NCI-H2081 (cell line): ENCODE results near the gene RDH5.

Source experiments
- DNase-seq, 2 experiments: peaks; one replicate each; lab custom pipeline; 2025; lab: John Stamatoyannopoulos, UW

The RDH5 gene

DNA sequence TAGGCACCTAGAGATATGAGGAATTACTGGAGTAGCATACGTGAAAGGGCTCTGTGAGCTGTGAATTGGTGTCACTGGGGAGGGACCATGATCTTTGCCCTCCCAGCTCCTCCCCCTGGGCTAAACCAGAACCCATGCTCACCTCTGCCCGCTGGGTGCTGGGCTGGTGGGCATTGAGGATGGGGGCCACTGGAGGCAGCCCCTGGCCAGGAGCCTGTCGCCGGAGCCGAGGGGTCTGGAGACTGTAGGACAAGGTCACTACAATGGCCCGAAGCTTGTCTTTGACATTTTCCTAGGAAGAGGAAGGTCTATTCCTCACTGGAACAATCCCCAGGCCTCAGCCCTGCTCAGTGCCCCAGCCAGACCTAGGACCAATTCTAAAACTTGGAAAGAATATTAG is 24.1 kb upstream of the RDH5 start:
- no peak for DNase-seq

- no peak for DNase-seq
Observed at GRCh38 chr12:55696796-55697462, 23.3 kb upstream of the RDH5 start.

GRCh38 chr12:55697686-55698085 is 22.5 kb upstream of the RDH5 start:
- DNase-seq = no peak

DNA sequence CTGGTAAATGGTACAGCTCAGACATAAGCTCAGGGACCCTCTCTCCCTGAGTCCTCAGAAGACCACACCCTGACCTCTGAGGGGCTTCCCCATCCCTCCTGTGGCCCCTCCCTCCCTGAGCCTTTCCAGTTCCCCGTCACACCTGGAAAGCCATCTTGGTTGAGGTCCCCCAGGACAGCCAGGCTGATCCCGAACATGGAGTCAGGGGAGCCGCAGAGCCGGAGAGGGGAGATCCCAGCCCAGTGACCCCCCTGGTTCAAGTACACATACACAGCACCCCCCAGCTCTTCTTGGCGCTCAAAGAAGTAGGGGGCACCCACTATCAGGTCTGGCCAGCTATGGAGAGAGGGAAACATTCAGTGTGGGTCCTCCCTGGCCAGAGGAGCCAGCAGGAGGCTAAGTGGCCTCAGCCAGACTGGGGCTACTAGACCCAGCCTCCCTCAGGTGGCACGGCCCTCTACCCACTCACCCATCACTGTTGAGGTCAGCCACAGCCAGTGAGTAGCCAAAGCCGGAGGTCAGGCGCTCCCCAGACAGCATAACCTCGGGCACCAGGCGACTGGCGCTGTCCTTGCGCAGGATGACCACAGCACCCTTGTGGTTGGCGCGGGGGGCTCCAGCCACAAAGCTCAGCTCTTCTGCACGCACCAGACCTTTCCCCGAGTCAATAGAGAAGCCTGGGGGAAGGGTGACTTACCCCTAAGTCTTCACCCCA is 21.8 kb upstream of the RDH5 start:
- no peak for DNase-seq

DNA sequence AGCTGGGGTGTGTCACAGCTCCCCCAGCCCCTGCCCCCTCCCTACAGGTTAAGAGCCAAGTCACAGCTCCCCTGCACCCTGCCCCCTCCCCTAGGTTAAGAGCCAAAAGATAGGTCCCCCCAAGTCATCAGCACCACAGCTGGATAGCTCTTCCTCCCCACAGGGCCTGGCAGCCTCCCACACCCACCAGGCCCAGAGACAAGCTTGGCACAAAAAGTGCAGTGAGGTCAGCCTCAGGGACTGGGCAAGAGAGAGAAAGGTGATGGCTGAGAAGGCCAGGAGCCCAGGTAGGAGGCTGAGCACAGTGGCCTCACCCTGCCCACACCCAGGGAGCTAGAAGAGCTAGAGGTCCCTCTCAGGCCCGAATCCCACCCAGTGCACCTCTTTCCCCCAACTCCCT is 21.2 kb upstream of the RDH5 start:
- DNase-seq = no peak

DNA sequence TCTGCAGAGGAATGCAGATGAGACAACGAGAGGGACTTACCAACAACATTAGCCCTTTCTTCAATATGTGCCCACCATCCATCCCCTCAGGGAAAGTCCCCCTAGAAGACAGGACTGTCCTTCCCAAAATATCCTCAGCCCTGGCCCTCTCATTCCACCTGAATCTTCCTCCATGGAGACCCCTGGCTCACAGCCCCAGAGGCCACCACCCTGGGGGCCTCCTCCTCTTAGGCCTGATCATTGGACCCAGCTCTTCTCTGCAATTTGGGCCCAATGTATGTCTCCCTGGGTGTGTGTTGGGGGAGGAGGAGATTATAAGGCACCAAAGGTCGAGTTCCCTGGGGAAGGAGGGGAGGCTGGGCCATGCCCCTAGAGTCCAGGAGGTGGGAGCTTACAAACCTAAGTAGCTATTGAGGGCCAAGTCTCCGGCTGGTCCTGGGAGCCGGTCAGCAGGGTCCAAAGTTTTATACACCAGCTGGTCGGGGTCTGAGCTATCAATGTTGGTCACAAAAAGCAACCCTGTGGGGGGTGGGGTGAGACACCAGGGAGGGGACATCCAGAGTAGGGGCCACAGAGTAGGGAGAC is 20.6 kb upstream of the RDH5 start:
- DNase-seq = no peak

DNA sequence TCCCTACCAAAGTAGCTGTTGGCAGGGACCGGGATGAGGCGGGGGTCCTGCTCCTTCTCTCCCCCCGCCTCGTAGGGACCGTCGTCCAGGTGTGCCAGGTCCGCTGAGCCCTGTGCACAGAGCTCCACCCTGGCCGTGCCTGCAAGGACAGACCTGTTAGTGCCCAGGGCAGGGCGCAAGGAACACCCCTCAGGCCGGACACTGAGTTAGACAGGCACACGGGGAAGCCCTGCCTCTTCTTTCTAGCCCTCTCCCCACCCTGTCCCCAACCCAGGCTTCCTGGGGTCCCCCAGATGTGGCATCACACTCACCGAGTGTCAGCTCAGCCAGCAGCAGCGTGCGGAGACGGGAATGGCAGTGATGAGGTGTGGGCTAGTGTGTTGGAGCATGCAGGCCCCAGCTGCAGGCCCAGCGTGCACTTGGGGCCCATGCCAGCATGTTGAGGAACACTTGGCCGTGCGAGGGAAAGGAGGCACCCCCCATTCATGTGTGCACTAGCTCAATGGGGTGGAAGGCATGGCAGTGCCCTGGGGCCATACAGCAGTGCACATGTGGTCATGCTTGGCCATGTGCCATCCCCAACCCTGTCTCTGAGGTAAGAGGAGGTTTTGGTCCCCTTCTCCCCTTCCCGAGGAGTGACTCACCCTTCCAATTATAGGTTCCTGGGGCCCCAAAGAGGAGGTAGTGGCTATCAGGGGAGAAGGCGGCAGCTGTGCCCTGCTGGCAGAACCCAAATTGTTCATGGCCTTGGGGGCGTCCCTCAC is 19.8 kb upstream of the RDH5 start:
- DNase-seq = peak in 1 of 2 experiments; percentile 3

GRCh38 chr12:55702861-55703260 is 17.3 kb upstream of the RDH5 start:
- no peak for DNase-seq

DNA sequence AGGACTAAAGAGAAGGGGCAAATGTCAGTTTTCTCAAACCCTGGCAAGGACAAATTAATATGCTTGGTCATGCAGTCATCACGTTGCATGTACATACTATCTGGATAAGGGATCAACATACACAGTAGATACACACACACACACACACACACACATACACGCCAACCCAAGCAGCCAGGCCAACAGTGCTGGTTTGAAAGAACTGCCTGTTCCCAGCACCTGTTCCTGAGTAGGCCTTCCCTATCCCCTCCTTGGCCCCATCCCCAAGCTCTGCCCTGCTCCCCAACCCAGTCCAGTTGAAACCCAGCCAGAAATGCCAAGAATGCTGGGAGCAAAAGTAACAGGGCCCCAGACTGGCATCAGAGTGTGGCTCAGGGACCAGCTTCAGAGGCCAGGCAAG is 16.9 kb upstream of the RDH5 start:
- no peak for DNase-seq

- no peak for DNase-seq
Observed at GRCh38 chr12:55703901-55704761, 16.1 kb upstream of the RDH5 start.

DNA sequence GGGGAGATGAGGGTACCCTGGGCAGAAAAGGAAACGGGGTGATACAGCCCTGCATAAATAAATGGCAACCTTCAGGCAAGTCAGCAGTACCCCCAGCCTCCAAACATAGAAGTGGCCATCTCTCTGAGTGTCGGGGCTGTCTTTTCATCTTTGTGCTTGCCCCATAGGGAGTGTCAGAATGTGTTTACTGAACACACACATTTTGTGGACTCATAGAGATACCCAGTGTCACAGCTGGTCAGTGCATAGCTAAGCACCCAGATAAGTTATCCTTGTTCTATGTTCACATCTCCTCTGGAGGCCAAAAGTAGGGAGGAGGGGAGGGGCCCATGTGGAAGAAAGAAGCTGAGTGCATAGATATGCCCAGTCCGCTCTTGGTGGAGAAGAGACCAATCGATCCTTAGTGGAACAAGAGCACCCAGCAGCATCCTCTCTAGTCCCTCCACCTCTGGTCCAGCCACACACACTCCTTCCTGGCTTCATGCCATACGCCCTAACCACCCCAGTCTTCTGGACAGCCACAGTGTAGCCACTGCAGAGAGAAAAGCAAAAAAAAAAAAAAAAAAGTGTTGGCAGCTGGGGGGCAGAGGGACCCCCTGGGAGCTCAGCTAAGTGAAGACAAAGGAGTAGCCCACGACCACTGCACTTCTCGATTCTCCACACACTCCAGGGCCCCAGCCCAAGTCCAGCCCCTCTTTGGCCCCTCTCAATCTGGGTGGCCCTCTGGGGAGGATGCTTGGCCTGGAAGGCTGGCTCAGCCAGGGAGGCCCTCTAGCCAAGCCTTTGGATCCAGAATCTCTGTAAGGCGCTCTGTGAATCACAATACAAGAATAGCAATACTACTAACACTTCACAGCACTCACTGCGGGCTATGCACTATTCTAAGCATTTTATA is 15.1 kb upstream of the RDH5 start:
- no peak for DNase-seq

- no peak for DNase-seq
Observed at GRCh38 chr12:55705782-55706402, 14.3 kb upstream of the RDH5 start.

GRCh38 chr12:55706568-55707218 is 13.5 kb upstream of the RDH5 start:
- no peak for DNase-seq

DNA sequence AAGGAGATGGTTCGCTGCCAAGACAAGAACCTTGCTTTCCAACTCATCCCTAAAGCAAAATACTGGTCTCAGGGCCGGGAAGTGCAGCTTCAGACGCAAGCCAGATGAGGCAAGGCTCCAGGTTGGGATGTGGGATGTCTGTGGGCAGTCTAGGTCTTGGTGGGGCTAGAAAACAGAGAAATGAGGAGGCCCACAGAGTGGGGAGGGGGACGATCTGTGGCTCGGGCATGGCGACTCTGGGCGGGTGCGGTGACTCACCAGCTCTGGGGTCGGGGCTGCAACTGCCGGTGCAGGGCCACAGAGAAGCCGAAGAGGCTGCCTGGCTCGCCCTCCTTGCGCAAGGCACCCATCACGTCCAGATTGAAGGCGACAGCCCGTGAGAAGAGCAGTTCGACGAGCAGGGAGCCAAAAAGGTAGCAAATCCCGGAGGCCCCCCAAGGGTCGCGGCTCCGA is 12.9 kb upstream of the RDH5 start:
- no peak for DNase-seq

DNA sequence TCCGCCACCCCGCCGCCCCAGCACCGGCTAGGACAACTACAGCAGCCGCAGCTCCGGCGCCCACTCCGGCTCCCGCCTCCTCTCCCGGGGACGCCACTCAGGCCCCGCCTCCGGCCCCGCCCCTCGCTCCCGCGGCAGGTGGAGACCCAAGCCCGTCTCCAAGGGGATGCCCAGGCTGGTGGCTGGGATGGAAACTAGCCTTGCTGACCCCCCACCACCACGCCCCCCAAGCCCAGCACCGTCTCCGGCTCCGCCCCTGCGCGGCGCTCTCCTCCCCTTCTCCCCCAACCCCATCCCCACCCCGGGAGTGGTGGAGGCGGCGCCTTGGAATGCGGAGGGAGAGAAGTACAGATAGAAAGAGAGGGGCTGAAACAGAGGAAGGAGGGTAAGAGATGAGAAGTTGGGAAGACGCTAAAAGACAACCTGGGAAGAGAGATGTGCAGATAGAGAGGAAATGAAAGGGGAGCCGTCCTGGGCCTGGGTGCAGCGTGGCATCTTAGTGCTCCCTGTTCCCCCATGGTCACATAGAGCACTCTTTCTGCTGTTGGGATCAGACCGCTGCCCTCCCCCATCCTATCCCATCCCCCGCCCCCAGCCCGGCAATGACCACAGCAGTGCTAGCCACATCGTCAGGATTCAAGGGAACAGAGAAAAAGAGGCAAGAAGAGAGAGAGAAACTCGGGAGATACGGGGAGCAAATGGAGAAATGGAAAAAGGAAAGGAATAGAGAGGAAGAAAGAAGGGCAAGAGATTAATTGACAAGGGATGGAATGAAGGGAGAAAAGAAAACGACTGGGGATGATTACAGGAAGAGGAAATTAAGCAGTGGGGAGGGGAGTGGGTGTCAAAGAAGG is 12.1 kb upstream of the RDH5 start, which contains the start of gene ITGA7:
Gene ITGA7, minus strand, starts transcription at position 64 of the 854 bp plus-strand sequence. CDS start 222 bp downstream, outside the sequence.
- DNase-seq = peak in 1 of 2 experiments; percentile 44

- no peak for DNase-seq
Observed at GRCh38 chr12:55708695-55709233, 11.4 kb upstream of the RDH5 start.

DNA sequence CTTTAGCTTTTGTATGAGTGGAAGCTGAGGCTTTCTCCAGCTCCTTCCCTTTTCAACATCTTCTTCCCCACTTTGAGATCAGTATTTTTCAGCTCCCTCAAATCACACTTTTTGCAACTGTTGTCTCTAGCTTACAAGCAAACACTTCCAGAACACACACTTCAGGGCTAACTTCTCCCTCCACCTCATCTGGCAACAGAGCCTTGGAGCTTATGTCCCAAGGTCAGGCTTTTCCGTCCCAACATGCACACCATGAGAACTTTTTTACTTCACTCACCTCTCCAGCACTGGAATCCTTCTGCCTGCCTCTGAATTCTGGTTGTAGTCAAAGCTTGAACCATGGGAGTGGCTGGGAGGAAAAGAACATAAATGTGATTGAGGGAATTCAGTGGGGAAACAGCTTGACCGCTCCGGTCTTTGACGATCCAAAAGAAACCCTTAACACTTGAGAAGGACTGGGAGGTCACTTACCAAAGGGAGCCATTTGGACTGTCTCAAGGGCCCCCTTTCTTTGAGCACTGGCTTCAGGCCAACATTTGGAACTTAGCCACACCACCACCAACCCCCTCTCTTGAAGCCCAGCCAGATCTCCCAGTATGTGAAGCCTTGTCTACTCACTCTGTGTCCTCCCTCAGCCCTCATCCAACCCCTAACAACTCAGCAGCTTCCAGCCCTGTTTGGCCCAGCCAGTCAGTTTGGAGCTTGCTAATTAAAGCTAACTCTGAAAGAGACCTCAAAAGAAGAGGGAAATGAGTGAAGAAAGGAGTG is 8.2 kb upstream of the RDH5 start:
- no peak for DNase-seq
